Natural killer cell (primary cell): ENCODE results near the gene KIAA1614. TPM values are rescaled to one million over a fixed set of nuclear protein-coding genes. Genes with fewer than 3 reads are reported as not detected.

Experiments used
- ATAC-seq, 3 donors: fragments of 150-1000 bp in 2 of 3; fragments of 200-7000 bp in 1 of 3; cut with Tn5 transposase; 1 replicate in 1 of 3; 2 replicates in 2 of 3; pipeline ENCODE4 v1.10.0; 2021; ENCODE audit warnings: mild to moderate bottlenecking in 2 of 3, moderate library complexity in 2 of 3
- DNase-seq, 2 donors: peaks; one replicate each; pipeline versions ENCODE4 v3.0.0 to v3.0.0-alpha.2; 2013 to 2021; ENCODE audit warnings: mixed read lengths in 1 of 2
- H3K27ac ChIP-seq: one replicate; pipeline ENCODE4 v1.5.1; 2013; ENCODE audit warnings: mild to moderate bottlenecking, low read length
- H3K27me3 ChIP-seq: one replicate; pipeline ENCODE4 v1.6.1; 2013; ENCODE audit warnings: low read length; ENCODE audit not compliant: control insufficient read depth, insufficient read depth
- H3K36me3 ChIP-seq: one replicate; pipeline ENCODE4 v1.6.1; 2013; ENCODE audit warnings: low read length; ENCODE audit not compliant: control insufficient read depth, insufficient read depth
- H3K4me1 ChIP-seq: one replicate; pipeline ENCODE4 v1.6.1; 2013; ENCODE audit warnings: low read length; ENCODE audit not compliant: control insufficient read depth, insufficient read depth
- H3K4me3 ChIP-seq: one replicate; pipeline ENCODE4 v1.5.1; 2013; ENCODE audit warnings: low read length
- H3K9me3 ChIP-seq: one replicate; pipeline ENCODE4 v1.6.1; 2013; ENCODE audit warnings: low read length; ENCODE audit not compliant: control insufficient read depth, insufficient read depth
- H3K27ac Mint-ChIP-seq, 2 donors: one replicate each; pipeline ENCODE4 v1.8.0; 2022; ENCODE audit warnings: mild to moderate bottlenecking in 2 of 2, mixed read lengths in 2 of 2, moderate library complexity in 1 of 2
- H3K27me3 Mint-ChIP-seq, 2 donors: one replicate each; pipeline ENCODE4 v1.8.0; 2022; ENCODE audit warnings: low read depth in 2 of 2, mixed read lengths in 2 of 2
- H3K36me3 Mint-ChIP-seq: one replicate; pipeline ENCODE4 v1.8.0; 2022; ENCODE audit warnings: mixed read lengths
- H3K4me1 Mint-ChIP-seq, 2 donors: one replicate each; pipeline ENCODE4 v1.8.0; 2022; ENCODE audit warnings: mixed read lengths in 2 of 2
- H3K4me3 Mint-ChIP-seq: one replicate; pipeline ENCODE4 v1.8.0; 2022; ENCODE audit warnings: mild to moderate bottlenecking, moderate library complexity, mixed read lengths
- H3K9me3 Mint-ChIP-seq, 2 donors: one replicate each; pipeline ENCODE4 v1.8.0; 2022; ENCODE audit warnings: mixed read lengths in 2 of 2
- WGBS: methylation state at CpG from one replicate; pipeline ENCODE4 v1.1.7; 2013; ENCODE audit warnings: missing lambda C conversion rate; ENCODE audit not compliant: insufficient coverage; 5-methylcytosine and 5-hydroxymethylcytosine counted together
- intact Hi-C: fragments of 100-400 bp; cut with micrococcal nuclease; formaldehyde crosslinking; loops from one replicate; pipeline ENCODE4 v1.14.2; 2022
- total RNA-seq, 4 donors: library from RNA; stranded (reverse); fragments of 120-200 nt in 1 of 4; gene quantifications; one replicate each; pipeline versions ENCODE4 v1.2.3 to v1.2.4, GENCODE V29; 2013 to 2022
- TF ChIP-seq, protein P1 (sequence below): fragments of 200-600 bp; IDR thresholded peaks from one replicate; pipeline ENCODE4 v1.8.0; 2022; ENCODE audit warnings: antibody characterized with exemption

Gene KIAA1614
- total RNA-seq, 3 donors from 2014 or later (not counting 1 experiment from before 2014, with no cell fraction given): 0.09 to 0.80 (median 0.40) TPM

DNA sequence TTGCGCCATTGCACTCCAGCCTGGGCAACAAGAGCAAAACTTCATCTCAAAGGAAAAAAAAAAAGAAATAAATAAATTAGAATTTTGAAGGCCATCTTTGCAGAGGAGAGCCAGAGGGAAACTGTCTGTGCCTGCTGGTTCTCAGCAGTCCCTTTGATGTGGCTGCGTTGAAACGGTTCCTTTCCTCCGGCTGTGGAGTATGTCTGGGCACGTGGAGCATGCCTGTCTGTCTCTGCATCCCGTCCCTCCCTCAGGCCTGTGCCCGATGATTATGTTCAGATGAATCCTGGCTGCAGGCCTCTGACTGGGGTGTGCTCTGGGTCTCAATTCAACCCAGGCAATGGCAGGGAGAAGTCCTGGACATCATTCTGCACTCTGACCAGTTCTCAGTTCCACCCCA lies 33.4 kb downstream of the KIAA1614 start:
- H3K4me1 Mint-ChIP-seq: no peaks in the 10 kb centered on the region
- peaks cover 7% of the 10 kb centered on the region for H3K9me3 ChIP-seq
- no peak overlapping the region for H3K27ac Mint-ChIP-seq
- H3K9me3 Mint-ChIP-seq: peaks cover 0 to 2% of the 10 kb centered on the region in 2 donors
- no peak overlapping the region for H3K4me3 Mint-ChIP-seq
- intact Hi-C loops: no loop called here
- TF ChIP-seq, protein P1, sequence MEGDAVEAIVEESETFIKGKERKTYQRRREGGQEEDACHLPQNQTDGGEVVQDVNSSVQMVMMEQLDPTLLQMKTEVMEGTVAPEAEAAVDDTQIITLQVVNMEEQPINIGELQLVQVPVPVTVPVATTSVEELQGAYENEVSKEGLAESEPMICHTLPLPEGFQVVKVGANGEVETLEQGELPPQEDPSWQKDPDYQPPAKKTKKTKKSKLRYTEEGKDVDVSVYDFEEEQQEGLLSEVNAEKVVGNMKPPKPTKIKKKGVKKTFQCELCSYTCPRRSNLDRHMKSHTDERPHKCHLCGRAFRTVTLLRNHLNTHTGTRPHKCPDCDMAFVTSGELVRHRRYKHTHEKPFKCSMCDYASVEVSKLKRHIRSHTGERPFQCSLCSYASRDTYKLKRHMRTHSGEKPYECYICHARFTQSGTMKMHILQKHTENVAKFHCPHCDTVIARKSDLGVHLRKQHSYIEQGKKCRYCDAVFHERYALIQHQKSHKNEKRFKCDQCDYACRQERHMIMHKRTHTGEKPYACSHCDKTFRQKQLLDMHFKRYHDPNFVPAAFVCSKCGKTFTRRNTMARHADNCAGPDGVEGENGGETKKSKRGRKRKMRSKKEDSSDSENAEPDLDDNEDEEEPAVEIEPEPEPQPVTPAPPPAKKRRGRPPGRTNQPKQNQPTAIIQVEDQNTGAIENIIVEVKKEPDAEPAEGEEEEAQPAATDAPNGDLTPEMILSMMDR: no peak
- ATAC-seq: no peak
- 57% methylated on average over 6 of the region's 7 CpGs for WGBS
- no peaks in the 10 kb centered on the region for H3K4me1 ChIP-seq
- H3K36me3 ChIP-seq: no peaks in the 10 kb centered on the region
- no peak overlapping the region for H3K27ac ChIP-seq
- no peaks in the 10 kb centered on the region for H3K27me3 ChIP-seq
- peaks cover 8% of the 10 kb centered on the region for H3K36me3 Mint-ChIP-seq
- no peaks in the 10 kb centered on the region for H3K27me3 Mint-ChIP-seq
- no peak overlapping the region for H3K4me3 ChIP-seq
- DNase-seq: no peak

DNA sequence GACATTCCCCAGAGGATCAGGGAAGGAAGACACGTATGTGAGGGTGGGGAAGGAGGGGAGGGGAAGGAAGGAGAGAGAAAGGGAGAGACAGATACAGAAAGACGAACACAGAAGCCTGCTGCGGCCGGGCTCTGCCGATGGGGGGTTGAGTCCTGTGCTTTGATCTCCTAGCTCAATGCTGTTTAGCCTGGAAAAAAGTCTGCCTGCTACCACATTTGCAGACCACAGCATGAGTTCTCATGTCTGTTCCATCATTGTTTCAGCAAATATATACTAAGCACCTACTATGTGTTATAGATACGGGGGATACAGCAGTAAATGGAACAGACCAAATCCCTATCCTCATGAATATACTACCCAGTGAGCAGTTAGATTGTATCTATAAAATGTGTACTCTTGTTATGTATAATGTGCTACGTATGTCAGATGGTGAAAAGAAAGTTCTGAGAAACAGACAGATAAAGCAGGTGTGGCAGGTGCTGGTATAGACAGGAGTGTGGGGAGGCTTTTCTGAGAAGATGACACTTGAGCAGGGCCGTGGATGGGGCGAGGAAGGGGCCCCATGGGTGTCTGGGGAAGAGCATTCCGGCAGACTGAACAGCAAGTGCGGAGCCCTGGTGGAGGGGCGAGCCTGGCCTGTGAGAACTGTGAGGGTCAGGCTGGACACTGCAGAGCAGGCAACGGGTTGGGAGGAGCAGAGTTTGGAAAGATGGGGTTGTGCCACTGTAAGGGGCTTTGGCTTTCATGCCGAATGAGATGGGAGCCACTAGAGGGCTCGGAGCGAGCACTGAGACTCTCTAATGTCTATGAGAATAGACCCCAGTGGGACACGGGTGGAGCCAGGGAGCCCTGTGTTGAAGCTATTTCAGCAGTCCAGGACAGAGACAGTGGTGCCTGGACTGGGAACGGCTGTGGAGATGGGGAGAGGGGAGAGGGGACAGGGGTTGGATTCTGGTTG lies 34.1 kb downstream of the KIAA1614 start:
- H3K4me3 Mint-ChIP-seq: no peak overlapping the region
- Histone ChIP-seq H3K27me3 (no peaks in the 10 kb centered on the region), H3K4me3 (no peak overlapping the region), H3K36me3 (no peaks in the 10 kb centered on the region), H3K9me3 (peaks cover 7% of the 10 kb centered on the region), H3K27ac (no peak overlapping the region), H3K4me1 (no peaks in the 10 kb centered on the region)
- DNase-seq (no peak), ATAC-seq (no peak)
- H3K27ac Mint-ChIP-seq: no peak overlapping the region
- no peaks in the 10 kb centered on the region for H3K27me3 Mint-ChIP-seq
- TF ChIP-seq, protein P1: no peak
- peaks cover 8% of the 10 kb centered on the region for H3K36me3 Mint-ChIP-seq
- intact Hi-C loops: no loop called here
- no peaks in the 10 kb centered on the region for H3K4me1 Mint-ChIP-seq
- 84% methylated on average over 17 of the region's 18 CpGs for WGBS
- peaks cover 0 to 2% of the 10 kb centered on the region in 2 donors for H3K9me3 Mint-ChIP-seq

DNA sequence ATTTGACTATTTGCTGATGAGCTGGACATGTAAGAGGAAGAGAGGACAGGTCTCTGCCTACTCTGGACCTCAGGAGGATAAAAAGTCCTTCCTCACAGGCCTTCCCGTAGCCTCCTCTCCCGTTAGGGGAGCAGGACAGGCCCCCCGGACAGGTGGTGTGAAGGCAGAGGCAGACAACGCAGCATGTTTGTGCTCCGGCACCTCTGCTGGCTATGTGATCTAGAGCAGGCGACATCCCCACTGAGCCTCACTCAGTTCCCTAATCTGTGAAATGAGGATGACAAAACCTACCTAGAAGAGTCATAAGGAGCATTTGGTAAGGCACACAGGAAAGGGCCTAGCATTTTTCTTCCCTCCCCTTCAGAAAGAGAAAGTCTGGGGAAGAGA lies 34.8 kb downstream of the KIAA1614 start:
- 94% methylated on average over 6 of the region's 6 CpGs for WGBS
- H3K27ac Mint-ChIP-seq: no peak overlapping the region

More for the DNA sequence above, 34.8 kb downstream of the KIAA1614 start:
- H3K27me3 Mint-ChIP-seq: no peaks in the 10 kb centered on the region
- peaks cover 0 to 2% of the 10 kb centered on the region in 2 donors for H3K9me3 Mint-ChIP-seq
- no peaks in the 10 kb centered on the region for H3K4me1 ChIP-seq
- no peak overlapping the region for H3K4me3 ChIP-seq
- H3K27me3 ChIP-seq: no peaks in the 10 kb centered on the region
- H3K4me3 Mint-ChIP-seq: no peak overlapping the region
- TF ChIP-seq, protein P1: no peak
- no peak for DNase-seq
- ATAC-seq: no peak
- intact Hi-C loops: no loop called here
- H3K36me3 ChIP-seq: no peaks in the 10 kb centered on the region
- peaks cover 7% of the 10 kb centered on the region for H3K9me3 ChIP-seq
- H3K27ac ChIP-seq: no peak overlapping the region
- H3K36me3 Mint-ChIP-seq: peaks cover 8% of the 10 kb centered on the region
- no peaks in the 10 kb centered on the region for H3K4me1 Mint-ChIP-seq
